ENCODE data around the gene TAF11L8. TPM values are rescaled to one million over a fixed set of nuclear protein-coding genes. Genes with fewer than 3 reads are reported as not detected.
"Not testable (repeated sequence)": the region's sequence is repeated elsewhere in the genome, so short reads cannot be mapped to it uniquely, and the experiment has no call there.

Gene TAF11L8

DNA sequence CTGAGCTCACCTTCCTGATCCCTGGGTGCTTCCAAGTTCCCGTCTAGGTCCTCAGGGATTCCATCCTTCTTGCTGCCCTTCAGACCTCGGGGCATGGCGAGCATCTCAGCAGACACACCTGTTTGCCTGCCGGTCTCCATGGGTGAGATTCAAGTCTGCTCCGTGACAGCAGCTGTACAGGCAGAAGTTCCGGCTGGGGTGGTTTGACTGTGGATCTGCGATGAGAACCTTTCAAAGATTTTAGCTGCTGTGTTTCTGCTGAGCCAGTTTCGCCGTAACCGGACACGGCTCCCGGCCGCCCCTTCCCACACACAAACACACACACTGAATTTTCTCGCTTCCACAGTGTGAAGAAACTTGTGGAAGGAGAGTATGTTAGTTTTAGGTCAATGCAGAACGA is 3.5 kb upstream of the TAF11L8 start, which contains the start of gene TAF11L9:
Gene TAF11L9 (minus strand): TSS at position 140 of the 400 bp plus-strand sequence.
- H2BK120ac ChIP-seq (ENCODE audit: low read depth, low read length); H3K4me3 ChIP-seq (ENCODE audit: low read length); H3K9ac ChIP-seq (ENCODE audit: low read length); H3K23ac ChIP-seq (ENCODE audit: low read length); H3K27ac ChIP-seq (ENCODE audit: low read depth, low read length); DNase-seq; H4K8ac ChIP-seq (ENCODE audit: low read depth, low read length); H3K4ac ChIP-seq (ENCODE audit: low read depth, low read length); H3K4me2 ChIP-seq (ENCODE audit: low read length); H3K18ac ChIP-seq (ENCODE audit: low read length); H2BK5ac ChIP-seq (ENCODE audit: low read length); H2BK15ac ChIP-seq (replicated peaks; ENCODE audit: low read depth); H3K79me2 ChIP-seq (ENCODE audit: control insufficient read depth, insufficient read depth, low read length); H3K4me1 ChIP-seq (ENCODE audit: control insufficient read depth, low read depth, low read length); H3K36me3 ChIP-seq (ENCODE audit: control insufficient read depth, insufficient read depth, low read length); H3K56ac ChIP-seq (ENCODE audit: low read length); H2AK5ac ChIP-seq (ENCODE audit: low read length); H4K5ac ChIP-seq (ENCODE audit: low read length); H3K79me1 ChIP-seq (ENCODE audit: low read length); H3K27me3 ChIP-seq (ENCODE audit: insufficient read depth, low read length, poor library complexity): not testable (repeated sequence)
- no CpG with 5 or more reads among the region's 15 CpGs for WGBS (ENCODE audit: extremely low coverage, insufficient coverage, low lambda C conversion rate)

DNA sequence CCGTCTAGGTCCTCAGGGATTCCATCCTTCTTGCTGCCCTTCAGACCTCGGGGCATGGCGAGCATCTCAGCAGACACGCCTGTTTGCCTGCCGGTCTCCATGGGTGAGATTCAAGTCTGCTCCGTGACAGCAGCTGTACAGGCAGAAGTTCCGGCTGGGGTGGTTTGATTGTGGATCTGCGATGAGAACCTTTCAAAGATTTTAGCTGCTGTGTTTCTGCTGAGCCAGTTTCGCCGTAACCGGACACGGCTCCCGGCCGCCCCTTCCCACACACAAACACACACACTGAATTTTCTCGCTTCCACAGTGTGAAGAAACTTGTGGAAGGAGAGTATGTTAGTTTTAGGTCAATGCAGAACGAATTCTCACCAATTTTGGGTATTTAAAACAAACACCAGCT is 5.1 kb downstream of the TAF11L8 start, which contains the start of gene TAF11L7:
Gene TAF11L7 (minus strand): TSS at position 101 of the 400 bp plus-strand sequence.
- H3K27me3 ChIP-seq (ENCODE audit: insufficient read depth, low read length, poor library complexity); H2BK15ac ChIP-seq (replicated peaks; ENCODE audit: low read depth); H2BK120ac ChIP-seq (ENCODE audit: low read depth, low read length); H4K5ac ChIP-seq (ENCODE audit: low read length); H3K23ac ChIP-seq (ENCODE audit: low read length); H3K56ac ChIP-seq (ENCODE audit: low read length); H3K36me3 ChIP-seq (ENCODE audit: control insufficient read depth, insufficient read depth, low read length); H3K9ac ChIP-seq (ENCODE audit: low read length); H2AK5ac ChIP-seq (ENCODE audit: low read length); H3K18ac ChIP-seq (ENCODE audit: low read length); H2BK5ac ChIP-seq (ENCODE audit: low read length); H4K8ac ChIP-seq (ENCODE audit: low read depth, low read length); H3K79me1 ChIP-seq (ENCODE audit: low read length); H3K27ac ChIP-seq (ENCODE audit: low read depth, low read length); H3K4ac ChIP-seq (ENCODE audit: low read depth, low read length); H3K4me2 ChIP-seq (ENCODE audit: low read length); H3K4me3 ChIP-seq (ENCODE audit: low read length); H3K4me1 ChIP-seq (ENCODE audit: control insufficient read depth, low read depth, low read length); DNase-seq; H3K79me2 ChIP-seq (ENCODE audit: control insufficient read depth, insufficient read depth, low read length): not testable (repeated sequence)
- no CpG with 5 or more reads among the region's 16 CpGs for WGBS (ENCODE audit: extremely low coverage, insufficient coverage, low lambda C conversion rate)

Small RNA genes within 50 kb of the gene (small RNA-seq; reads per million reads assigned to genes)
- gene AC233724.3 (ENCODE audit: insufficient read depth) (not detected), gene AC233724.6 (ENCODE audit: insufficient read depth) (not detected), gene AC233724.7 (ENCODE audit: insufficient read depth) (not detected)
